ENCODE measurements around the gene PAK2. TPM values are rescaled to one million over a fixed set of nuclear protein-coding genes. Genes with fewer than 3 reads are reported as not detected.

PAK2 gene
- total and polyA plus RNA-seq, 2 of the 4 experiments (the other 2 are of a cell fraction), result 31.8 to 36.0 TPM

- no peak overlapping the region for H2BK5ac ChIP-seq (ENCODE audit: low read depth, low read length, poor library complexity, severe bottlenecking)
- POLR2A ChIA-PET (ENCODE audit: unreplicated experiment), result no interaction called here
These were observed 103.9 kb downstream of the PAK2 start for GRCh38 chr3:196843435-196844110.

More at GRCh38 chr3:196843435-196844110, 103.9 kb downstream of the PAK2 start:
- H4K20me1 ChIP-seq (ENCODE audit: insufficient read depth, low read length), result no peaks in the 10 kb centered on the region
- H3K23ac ChIP-seq (ENCODE audit: low read depth, low read length), result no peak overlapping the region
- BruUV-seq (replicated peaks), result no TSS peak
- intact Hi-C loops (cut with micrococcal nuclease), result no loop called here
- CTCF ChIA-PET, result no interaction called here
- H2AFZ ChIP-seq (replicated peaks; ENCODE audit: low read length, poor library complexity), result no peak overlapping the region
- H4K5ac ChIP-seq (ENCODE audit: low read depth, low read length), result no peak overlapping the region
- H2BK15ac ChIP-seq (ENCODE audit: low read depth, low read length), result no peak overlapping the region
- no peaks in the 10 kb centered on the region for H3K27me3 ChIP-seq (ENCODE audit: control insufficient read depth, insufficient read depth, low read length)
- H3K4me3 ChIP-seq (ENCODE audit: insufficient read depth, low read depth, low read length), result no peak overlapping the region
- H3K14ac ChIP-seq (replicated peaks; ENCODE audit: low read depth, low read length), result no peak overlapping the region
- no peaks in the 10 kb centered on the region for H3K4me1 ChIP-seq (ENCODE audit: control insufficient read depth, insufficient read depth, low read length)
- no peak for ATAC-seq (ENCODE audit: low read depth)
- H4K8ac ChIP-seq (ENCODE audit: low read depth in 2 of 2, low read length in 2 of 2), result no peak overlapping the region
- no peaks in the 10 kb centered on the region for H3K9me1 ChIP-seq (ENCODE audit: insufficient read depth, low read length)
- H3K56ac ChIP-seq (ENCODE audit: extremely low read depth, insufficient read depth, low read length), result no peak overlapping the region
- no peak for DNase-seq
- H3K79me1 ChIP-seq (ENCODE audit: low read depth in 1 of 2, low read length in 2 of 2), result no peaks in the 10 kb centered on the region
- no peak overlapping the region for H2BK20ac ChIP-seq (ENCODE audit: low read depth, low read length)
- WGBS, 2 experiments (ENCODE audit: extremely low coverage in 2 of 2, insufficient read length in 1 of 2), result 60% methylated on average over 1 of the region's 9 CpGs; no CpG with 5 or more reads in 1 of the 2 experiments
- no peak overlapping the region for H3K4ac ChIP-seq (ENCODE audit: low read depth, low read length)
- H3K9me3 ChIP-seq (ENCODE audit: control insufficient read depth, insufficient read depth, low read length), result peaks cover under 1% of the 10 kb centered on the region; the same call in 1 of the 2 replicates
- H4K91ac ChIP-seq (ENCODE audit: insufficient read depth, low read depth, low read length), result no peak overlapping the region
- H3K36me3 ChIP-seq (ENCODE audit: control insufficient read depth, insufficient read depth, low read length), result no peaks in the 10 kb centered on the region
- in situ Hi-C loops (cut with MboI; ENCODE audit: low sequenced_read_pairs), result no loop called here
- no peak overlapping the region for H3K18ac ChIP-seq (ENCODE audit: low read depth, low read length)
- no peak overlapping the region for H2AK5ac ChIP-seq (ENCODE audit: low read depth, low read length)
- no peak overlapping the region for H3K27ac ChIP-seq (ENCODE audit: insufficient read depth, low read length)
- H3K4me2 ChIP-seq (ENCODE audit: low read depth, low read length), result no peak overlapping the region
- H3K9ac ChIP-seq (ENCODE audit: low read depth, low read length), result no peak overlapping the region
- no peak overlapping the region for H2AK9ac ChIP-seq (replicated peaks; ENCODE audit: low read depth, low read length, poor library complexity)
- dilution Hi-C loops (cut with HindIII; ENCODE audit: low sequenced_read_pairs, unreplicated experiment), result no loop called here
- H2BK120ac ChIP-seq (ENCODE audit: low read depth, low read length), result no peak overlapping the region
- TF ChIP-seq RAD21 (IDR thresholded peaks at IDR 0.05; ENCODE audit: low read length) (no peak), MAZ (IDR thresholded peaks at IDR 0.05; ENCODE audit: borderline replicate concordance, low read depth, low read length) (no peak), FOS (IDR thresholded peaks at IDR 0.05; ENCODE audit: low read depth, low read length) (no peak), BHLHE40 (IDR thresholded peaks at IDR 0.05; ENCODE audit: low read depth, low read length) (no peak), RCOR1 (IDR thresholded peaks at IDR 0.05; ENCODE audit: insufficient replicate concordance, low read length) (no peak), CEBPB (IDR thresholded peaks at IDR 0.05; ENCODE audit: low read depth, low read length) (no peak), NFE2L2 (IDR thresholded peaks at IDR 0.05; ENCODE audit: low read depth, low read length) (no peak), CTCF (conservative IDR thresholded peaks at IDR 0.05; ENCODE audit: low read depth, low read length) (no peak), CHD1 (IDR thresholded peaks at IDR 0.05; ENCODE audit: low read depth, low read length) (no peak), MXI1 (IDR thresholded peaks at IDR 0.05; ENCODE audit: borderline replicate concordance, low read depth, low read length) (no peak)
- TF ChIP-seq, protein P1, sequence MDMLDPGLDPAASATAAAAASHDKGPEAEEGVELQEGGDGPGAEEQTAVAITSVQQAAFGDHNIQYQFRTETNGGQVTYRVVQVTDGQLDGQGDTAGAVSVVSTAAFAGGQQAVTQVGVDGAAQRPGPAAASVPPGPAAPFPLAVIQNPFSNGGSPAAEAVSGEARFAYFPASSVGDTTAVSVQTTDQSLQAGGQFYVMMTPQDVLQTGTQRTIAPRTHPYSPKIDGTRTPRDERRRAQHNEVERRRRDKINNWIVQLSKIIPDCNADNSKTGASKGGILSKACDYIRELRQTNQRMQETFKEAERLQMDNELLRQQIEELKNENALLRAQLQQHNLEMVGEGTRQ (IDR thresholded peaks at IDR 0.05; ENCODE audit: low read depth, low read length), result no peak
